Hepatocyte (in vitro differentiated cells): ENCODE measurements around the gene IP6K2. TPM values are rescaled to one million over a fixed set of nuclear protein-coding genes. Genes with fewer than 3 reads are reported as not detected.

Source experiments
- DNase-seq: peaks from one replicate; pipeline ENCODE4 v3.0.0-alpha.2; 2016; ENCODE audit warnings: low spot score
- H2AFZ ChIP-seq: fragments of 200-600 bp; sonication (generic); 2 replicates; pipeline ENCODE4 v1.6.0; 2016; ENCODE audit warnings: antibody characterized with exemption, mild to moderate bottlenecking
- H3K27ac ChIP-seq: fragments of 200-600 bp; sonication (generic); 2 replicates; pipeline ENCODE4 v1.5.1; 2016; ENCODE audit warnings: mild to moderate bottlenecking
- H3K27me3 ChIP-seq: fragments of 200-600 bp; sonication (generic); 2 replicates; pipeline ENCODE4 v1.6.1; 2016
- H3K36me3 ChIP-seq: fragments of 200-600 bp; sonication (generic); replicated peaks from 2 replicates; pipeline ENCODE4 v1.5.1; 2016; ENCODE audit warnings: low read depth; ENCODE audit not compliant: insufficient read depth
- H3K4me1 ChIP-seq: fragments of 200-600 bp; sonication (generic); 2 replicates; pipeline ENCODE4 v1.5.1; 2016; ENCODE audit warnings: mild to moderate bottlenecking, moderate library complexity; ENCODE audit not compliant: insufficient read depth
- H3K4me2 ChIP-seq: fragments of 200-600 bp; sonication (generic); 2 replicates; pipeline ENCODE4 v1.6.0; 2016
- H3K4me3 ChIP-seq: fragments of 200-600 bp; sonication (generic); 2 replicates; pipeline ENCODE4 v1.5.1; 2016; ENCODE audit warnings: mild to moderate bottlenecking
- H3K79me2 ChIP-seq: fragments of 200-600 bp; sonication (generic); 2 replicates; pipeline ENCODE4 v1.6.0; 2017; ENCODE audit warnings: mild to moderate bottlenecking
- H3K9me2 ChIP-seq: fragments of 200-600 bp; sonication (generic); replicated peaks from 2 replicates; pipeline ENCODE4 v1.6.0; 2017; ENCODE audit warnings: mild to moderate bottlenecking; ENCODE audit not compliant: insufficient read depth
- H3K9me3 ChIP-seq: fragments of 200-600 bp; sonication (generic); 2 replicates; pipeline ENCODE4 v1.5.1; 2016; ENCODE audit warnings: low read depth, mild to moderate bottlenecking
- H4K20me1 ChIP-seq: fragments of 200-600 bp; sonication (generic); 2 replicates; pipeline ENCODE4 v1.6.0; 2016; ENCODE audit warnings: mild to moderate bottlenecking; ENCODE audit not compliant: insufficient read depth, poor library complexity, severe bottlenecking
- EZH2 ChIP-seq: fragments of 200-600 bp; sonication (generic); IDR thresholded peaks from 2 replicates; pipeline ENCODE4 v1.6.1; 2016; ENCODE audit warnings: antibody characterized with exemption, mild to moderate bottlenecking, borderline replicate concordance
- EZH2phosphoT487 ChIP-seq: fragments of 200-600 bp; sonication (generic); IDR thresholded peaks from one replicate; pipeline ENCODE4 v1.6.1; 2018; ENCODE audit warnings: antibody characterized with exemption, mild to moderate bottlenecking, low read depth, moderate library complexity; ENCODE audit not compliant: unreplicated experiment, severe bottlenecking
- WGBS: methylation state at CpG from one replicate; pipeline ENCODE4 v1.1.6; 2016; ENCODE audit warnings: low lambda C conversion rate; ENCODE audit errors: missing lambda C conversion rate; 5-methylcytosine and 5-hydroxymethylcytosine counted together
- polyA plus RNA-seq: library from polyadenylated mRNA; unstranded; fragments of >200 nt; fragmentation: Nextera tagmentation; extraction: Ambion mirVana; gene quantifications from 2 replicates; pipeline ENCODE4 v1.2.1, GENCODE V29; 2016
- total RNA-seq: library from RNA; depleted of rRNA; stranded (reverse); fragments of >200 nt; gene quantifications from 2 replicates; pipeline ENCODE4 v1.2.3, GENCODE V29; 2014
- TF ChIP-seq, protein P1 (sequence below): fragments of 200-600 bp; sonication (generic); IDR thresholded peaks from 2 replicates; pipeline ENCODE4 v1.5.1; 2016; ENCODE audit warnings: antibody characterized with exemption, mild to moderate bottlenecking; ENCODE audit not compliant: poor library complexity

The IP6K2 gene
- total and polyA plus RNA-seq, 2 experiments from 2014 or later = 112 to 155 TPM

DNA sequence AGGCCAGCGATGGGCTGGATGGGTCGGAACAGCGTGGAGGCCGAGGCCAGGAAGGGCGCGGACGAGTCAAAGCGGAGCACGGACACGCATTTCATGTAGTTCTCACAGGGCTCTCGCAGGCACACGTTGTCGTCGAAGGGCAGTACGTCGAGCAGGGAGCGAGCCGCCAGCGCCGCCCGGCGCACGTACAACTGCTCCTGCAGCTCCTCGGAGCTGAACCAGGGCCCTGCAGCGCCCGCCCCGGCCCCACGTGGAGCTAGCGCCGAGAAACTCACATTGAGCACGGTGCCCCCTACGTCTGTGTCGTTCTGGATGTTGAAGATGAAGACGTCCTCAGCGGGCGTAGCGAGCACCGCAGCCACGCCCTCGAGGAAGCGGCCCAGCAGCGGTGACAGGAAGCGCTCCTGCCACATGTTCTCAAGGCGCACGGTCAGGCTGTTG, 60.2 kb downstream of the IP6K2 start:
- 89% methylated on average over 45 of the region's 45 CpGs for WGBS
- TF ChIP-seq, protein P1, sequence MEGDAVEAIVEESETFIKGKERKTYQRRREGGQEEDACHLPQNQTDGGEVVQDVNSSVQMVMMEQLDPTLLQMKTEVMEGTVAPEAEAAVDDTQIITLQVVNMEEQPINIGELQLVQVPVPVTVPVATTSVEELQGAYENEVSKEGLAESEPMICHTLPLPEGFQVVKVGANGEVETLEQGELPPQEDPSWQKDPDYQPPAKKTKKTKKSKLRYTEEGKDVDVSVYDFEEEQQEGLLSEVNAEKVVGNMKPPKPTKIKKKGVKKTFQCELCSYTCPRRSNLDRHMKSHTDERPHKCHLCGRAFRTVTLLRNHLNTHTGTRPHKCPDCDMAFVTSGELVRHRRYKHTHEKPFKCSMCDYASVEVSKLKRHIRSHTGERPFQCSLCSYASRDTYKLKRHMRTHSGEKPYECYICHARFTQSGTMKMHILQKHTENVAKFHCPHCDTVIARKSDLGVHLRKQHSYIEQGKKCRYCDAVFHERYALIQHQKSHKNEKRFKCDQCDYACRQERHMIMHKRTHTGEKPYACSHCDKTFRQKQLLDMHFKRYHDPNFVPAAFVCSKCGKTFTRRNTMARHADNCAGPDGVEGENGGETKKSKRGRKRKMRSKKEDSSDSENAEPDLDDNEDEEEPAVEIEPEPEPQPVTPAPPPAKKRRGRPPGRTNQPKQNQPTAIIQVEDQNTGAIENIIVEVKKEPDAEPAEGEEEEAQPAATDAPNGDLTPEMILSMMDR = no peak
- TF ChIP-seq EZH2 (no peak), EZH2phosphoT487 (no peak)
- Histone ChIP-seq H3K4me2 (peak overlapping the region; percentile 89), H3K4me3 (no peak overlapping the region), H3K36me3 (no peaks in the 10 kb centered on the region), H3K9me2 (no peaks in the 10 kb centered on the region), H3K27me3 (no peaks in the 10 kb centered on the region), H3K4me1 (no peaks in the 10 kb centered on the region), H3K9me3 (no peaks in the 10 kb centered on the region), H2AFZ (peak overlapping the region; percentile 51), H3K27ac (no peak overlapping the region), H4K20me1 (no peaks in the 10 kb centered on the region), H3K79me2 (no peaks in the 10 kb centered on the region)
- no peak for DNase-seq

DNA sequence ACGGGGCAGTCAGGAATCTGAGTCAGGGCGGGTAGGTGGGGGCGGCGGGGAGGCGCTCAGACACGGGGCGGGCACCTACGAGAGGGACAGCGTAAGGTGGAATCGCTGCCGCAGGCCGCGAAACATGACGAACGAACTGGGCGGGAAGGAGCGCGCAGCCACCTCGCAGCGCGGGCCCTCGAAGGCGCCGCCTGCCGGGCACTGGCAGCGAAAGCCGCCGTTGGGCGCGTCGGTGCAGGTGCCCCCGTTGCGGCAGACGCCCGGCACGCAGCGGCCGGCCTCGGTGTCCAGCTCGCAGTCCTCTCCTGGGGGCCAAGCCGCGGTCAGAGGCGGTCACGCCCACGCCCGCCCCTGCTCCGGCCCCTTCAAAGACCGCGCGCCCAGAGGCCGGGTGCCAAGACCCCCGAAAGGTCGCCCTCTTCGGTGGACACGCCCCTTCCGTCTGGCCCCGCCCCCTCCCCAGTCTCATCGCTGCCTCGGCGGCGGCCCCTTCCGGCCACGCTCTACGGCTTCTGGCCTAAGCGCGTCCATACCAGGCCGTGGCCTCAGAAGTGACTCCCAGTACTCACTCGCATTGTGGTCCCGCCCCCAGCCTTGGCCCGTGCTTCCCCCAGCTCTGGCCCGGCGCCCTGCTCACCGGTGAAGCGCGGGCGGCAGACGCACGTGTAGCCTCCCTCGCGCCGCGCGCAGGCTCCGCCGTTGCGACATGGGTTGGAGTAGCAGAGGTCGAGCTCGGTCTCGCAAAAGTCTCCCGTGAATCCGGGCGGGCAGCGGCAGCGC, 60.8 kb downstream of the IP6K2 start:
- H3K27ac ChIP-seq = no peak overlapping the region
- DNase-seq = peak; percentile 90
- no peaks in the 10 kb centered on the region for H3K36me3 ChIP-seq
- no peaks in the 10 kb centered on the region for H3K9me3 ChIP-seq
- H3K4me3 ChIP-seq = no peak overlapping the region
- no peaks in the 10 kb centered on the region for H4K20me1 ChIP-seq
- H3K27me3 ChIP-seq = no peaks in the 10 kb centered on the region
- H2AFZ ChIP-seq = peak overlapping the region; percentile 51
- no peaks in the 10 kb centered on the region for H3K4me1 ChIP-seq
- H3K4me2 ChIP-seq = peak overlapping the region; percentile 89
- H3K9me2 ChIP-seq = no peaks in the 10 kb centered on the region
- 39% methylated on average over 42 of the region's 94 CpGs for WGBS
- TF ChIP-seq, protein P1 = peak; percentile 63
- TF ChIP-seq EZH2phosphoT487 = no peak
- no peak for TF ChIP-seq EZH2
- H3K79me2 ChIP-seq = no peaks in the 10 kb centered on the region

DNA sequence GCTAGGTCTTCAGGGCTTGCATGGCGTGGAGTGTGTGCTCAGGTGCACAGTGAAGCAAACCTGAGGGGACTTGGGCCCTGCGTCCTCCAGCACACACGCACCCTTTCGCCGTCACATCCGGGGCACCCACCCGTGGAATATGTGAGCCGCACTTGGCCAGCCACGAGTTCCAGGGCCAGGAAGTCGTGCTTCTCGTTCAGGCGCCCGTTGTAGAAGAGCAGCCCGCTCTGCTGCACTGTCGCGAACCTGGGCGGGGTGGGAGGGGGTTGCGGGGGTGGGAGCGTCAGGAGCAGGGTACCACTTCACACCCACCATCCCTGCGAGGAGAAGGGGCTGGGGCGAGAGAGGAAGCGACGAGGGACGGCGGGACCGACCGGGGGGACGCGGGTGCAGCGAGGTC, 61.4 kb downstream of the IP6K2 start:
- no peaks in the 10 kb centered on the region for H3K9me2 ChIP-seq
- no peaks in the 10 kb centered on the region for H3K27me3 ChIP-seq
- no peaks in the 10 kb centered on the region for H3K9me3 ChIP-seq
- H2AFZ ChIP-seq = peak overlapping the region; percentile 51
- no peak for DNase-seq
- no peak overlapping the region for H3K27ac ChIP-seq
- 50% methylated on average over 14 of the region's 30 CpGs for WGBS
- no peaks in the 10 kb centered on the region for H3K36me3 ChIP-seq
- H4K20me1 ChIP-seq = no peaks in the 10 kb centered on the region
- no peak overlapping the region for H3K4me3 ChIP-seq
- peak overlapping the region; percentile 89 for H3K4me2 ChIP-seq
- no peaks in the 10 kb centered on the region for H3K4me1 ChIP-seq
- no peaks in the 10 kb centered on the region for H3K79me2 ChIP-seq
- TF ChIP-seq, protein P1 = no peak
- no peak for TF ChIP-seq EZH2phosphoT487
- no peak for TF ChIP-seq EZH2
